Esophagus squamous epithelium (tissue), 5 donors: ENCODE data around the gene OR13J1. TPM values are rescaled to one million over a fixed set of nuclear protein-coding genes. Genes with fewer than 3 reads are reported as not detected.

ENCODE experiments used
- DNase-seq: peaks from one replicate; lab custom pipeline; 2025; lab: John Stamatoyannopoulos, UW
- H3K27ac ChIP-seq, 4 donors: fragments of 200-600 bp; sonication (generic); one replicate each; pipeline ENCODE4 v1.5.1; 2016 to 2019; ENCODE audit warnings: mild to moderate bottlenecking in 1 of 4
- H3K27me3 ChIP-seq, 4 donors: fragments of 200-600 bp; sonication (generic); 1 replicate in 3 of 4; 2 replicates in 1 of 4; pipeline versions ENCODE4 v1.5.1 to v1.6.0; 2017 to 2021; ENCODE audit warnings: antibody characterized with exemption in 1 of 4
- H3K36me3 ChIP-seq, 3 donors: fragments of 200-600 bp; sonication (generic); one replicate each; pipeline ENCODE4 v1.5.1; 2016 to 2019
- H3K4me1 ChIP-seq, 3 donors: fragments of 200-600 bp; sonication (generic); one replicate each; pipeline ENCODE4 v1.5.1; 2017 to 2019
- H3K4me3 ChIP-seq, 4 donors: fragments of 200-600 bp; sonication (generic); 1 replicate in 3 of 4; 2 replicates in 1 of 4; pipeline ENCODE4 v1.5.1; 2016 to 2019; ENCODE audit warnings: mild to moderate bottlenecking in 2 of 4, moderate library complexity in 1 of 4
- H3K9me3 ChIP-seq, 3 donors: fragments of 200-600 bp; sonication (generic); one replicate each; pipeline ENCODE4 v1.5.1; 2016 to 2019
- CTCF ChIP-seq, 6 experiments: fragments of 450-650 bp in 4 of 6; fragments of 200-600 bp in 2 of 6; sonication (generic) in 2 of 6; IDR thresholded peaks; one replicate each; pipeline ENCODE4 v1.5.1; 2016 to 2019; ENCODE audit warnings: antibody characterized with exemption in 6 of 6, mild to moderate bottlenecking in 4 of 6, moderate library complexity in 4 of 6
- POLR2A ChIP-seq, 4 donors: fragments of 450-650 bp; IDR thresholded peaks; one replicate each; pipeline ENCODE4 v1.6.1; 2017; ENCODE audit warnings: antibody characterized with exemption in 4 of 4, mild to moderate bottlenecking in 4 of 4, moderate library complexity in 3 of 4
- WGBS, 2 donors: methylation state at CpG; one replicate each; pipeline ENCODE4 v1.1.5; 2018; 5-methylcytosine and 5-hydroxymethylcytosine counted together
- intact Hi-C: fragments of 100-400 bp; cut with DNase I; formaldehyde crosslinking; loops from one replicate; pipeline ENCODE4 v1.15.0; 2022
- total RNA-seq, 4 donors: library from RNA; depleted of rRNA; stranded (reverse); fragments of >200 nt; gene quantifications; one replicate each; pipeline ENCODE4 v1.1.0, GENCODE V29; 2016
- donor health status: DM: yes; HTN: yes; CAD: no.

The OR13J1 gene
- total RNA-seq, 4 donors from 2014 or later, result not detected

- Histone ChIP-seq H3K36me3 (peaks cover 0 to 3% (median 0%) of the 10 kb centered on the region in 3 donors), H3K27me3 (peaks cover 0 to 63% (median 0%) of the 10 kb centered on the region in 4 donors), H3K27ac (no peak overlapping the region), H3K9me3 (no peaks in the 10 kb centered on the region), H3K4me1 (peaks cover 27 to 43% (median 30%) of the 10 kb centered on the region in 3 donors), H3K4me3 (no peak overlapping the region)
- no peak for TF ChIP-seq CTCF (IDR thresholded peaks at IDR 0.05)
- TF ChIP-seq POLR2A (IDR thresholded peaks at IDR 0.05), result no peak
- intact Hi-C loops, result no loop called here
- WGBS, 2 donors, result no CpG with 5 or more reads among the region's 5 CpGs
- no peak for DNase-seq
Measured at GRCh38 chr9:35841645-35841900, 28.6 kb downstream of the OR13J1 start.

GRCh38 chr9:35840881-35841644 lies 29.1 kb downstream of the OR13J1 start:
- H3K27me3 ChIP-seq, result peaks cover 0 to 58% (median 0%) of the 10 kb centered on the region in 4 donors
- H3K9me3 ChIP-seq, result no peaks in the 10 kb centered on the region
- TF ChIP-seq CTCF (IDR thresholded peaks at IDR 0.05), result no peak
- TF ChIP-seq POLR2A (IDR thresholded peaks at IDR 0.05), result no peak
- H3K4me1 ChIP-seq, result peaks cover 23 to 38% (median 26%) of the 10 kb centered on the region in 3 donors
- WGBS, 2 donors, result 92 to 94% methylated on average over 13 to 14 of the region's 15 CpGs
- H3K36me3 ChIP-seq, result no peaks in the 10 kb centered on the region
- intact Hi-C loops, result no loop called here
- no peak for DNase-seq
- no peak overlapping the region for H3K4me3 ChIP-seq
- no peak overlapping the region for H3K27ac ChIP-seq

GRCh38 chr9:35839926-35840325 lies 30.3 kb downstream of the OR13J1 start:
- 83 to 100% methylated on average over 2 to 5 of the region's 5 CpGs for WGBS, 2 donors
- Histone ChIP-seq H3K36me3 (no peaks in the 10 kb centered on the region), H3K4me3 (no peak overlapping the region), H3K27me3 (peaks cover 0 to 57% (median 0%) of the 10 kb centered on the region in 4 donors), H3K4me1 (peaks cover 12 to 29% (median 14%) of the 10 kb centered on the region in 3 donors), H3K27ac (no peak overlapping the region), H3K9me3 (no peaks in the 10 kb centered on the region)
- no peak for TF ChIP-seq POLR2A (IDR thresholded peaks at IDR 0.05)
- TF ChIP-seq CTCF (IDR thresholded peaks at IDR 0.05), result no peak
- intact Hi-C loops, result no loop called here
- no peak for DNase-seq

GRCh38 chr9:35836595-35836994 lies 33.6 kb downstream of the OR13J1 start:
- Histone ChIP-seq H3K9me3 (no peaks in the 10 kb centered on the region), H3K27me3 (peaks cover 0 to 38% (median 0%) of the 10 kb centered on the region in 4 donors), H3K36me3 (no peaks in the 10 kb centered on the region), H3K27ac (no peak overlapping the region), H3K4me1 (peaks cover 5 to 31% (median 11%) of the 10 kb centered on the region in 3 donors), H3K4me3 (no peak overlapping the region)
- 90 to 91% methylated on average over 5 of the region's 5 CpGs for WGBS, 2 donors
- TF ChIP-seq POLR2A (IDR thresholded peaks at IDR 0.05) (no peak), CTCF (IDR thresholded peaks at IDR 0.05) (no peak)
- DNase-seq, result no peak
- intact Hi-C loops, result no loop called here

- Histone ChIP-seq H3K4me3 (no peak overlapping the region), H3K36me3 (no peaks in the 10 kb centered on the region), H3K9me3 (no peaks in the 10 kb centered on the region), H3K27ac (no peak overlapping the region), H3K4me1 (peaks cover 5 to 39% (median 11%) of the 10 kb centered on the region in 3 donors), H3K27me3 (peaks cover 0 to 30% (median 0%) of the 10 kb centered on the region in 4 donors)
- TF ChIP-seq CTCF (IDR thresholded peaks at IDR 0.05) (no peak), POLR2A (IDR thresholded peaks at IDR 0.05) (no peak)
- intact Hi-C loops, result no loop called here
- DNase-seq, result no peak
- 81 to 85% methylated on average over 2 of the region's 2 CpGs for WGBS, 2 donors
Measured at GRCh38 chr9:35835766-35836165, 34.4 kb downstream of the OR13J1 start.
